ENCODE data around the gene PRCC.

The PRCC gene

DNA sequence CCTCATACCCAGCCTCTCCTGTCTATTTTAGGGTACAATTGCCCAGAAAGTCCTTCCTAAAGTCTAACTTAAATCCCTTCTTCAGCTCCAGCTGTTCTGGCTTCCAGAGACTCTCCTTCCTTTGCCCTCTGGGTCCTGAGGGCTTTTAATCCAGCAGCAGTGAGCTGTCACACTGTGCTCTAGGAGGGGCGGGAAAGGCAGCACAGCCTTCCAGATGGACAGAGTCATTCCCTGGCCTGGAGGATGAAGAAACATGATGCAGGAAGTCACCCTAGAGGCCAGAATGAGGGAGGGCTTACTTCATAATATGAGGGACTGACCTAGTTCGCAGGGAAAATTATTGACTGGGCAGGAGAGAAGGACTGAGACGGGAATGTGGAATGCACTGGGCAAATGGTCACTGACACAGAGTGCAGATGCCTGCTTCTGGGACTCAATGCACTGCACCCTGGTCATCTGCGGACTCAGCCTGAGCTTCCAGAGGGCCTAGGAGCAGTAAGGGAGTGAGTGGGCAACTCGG is 48.0 kb downstream of the PRCC start:
- DNase-seq = no peak

DNA sequence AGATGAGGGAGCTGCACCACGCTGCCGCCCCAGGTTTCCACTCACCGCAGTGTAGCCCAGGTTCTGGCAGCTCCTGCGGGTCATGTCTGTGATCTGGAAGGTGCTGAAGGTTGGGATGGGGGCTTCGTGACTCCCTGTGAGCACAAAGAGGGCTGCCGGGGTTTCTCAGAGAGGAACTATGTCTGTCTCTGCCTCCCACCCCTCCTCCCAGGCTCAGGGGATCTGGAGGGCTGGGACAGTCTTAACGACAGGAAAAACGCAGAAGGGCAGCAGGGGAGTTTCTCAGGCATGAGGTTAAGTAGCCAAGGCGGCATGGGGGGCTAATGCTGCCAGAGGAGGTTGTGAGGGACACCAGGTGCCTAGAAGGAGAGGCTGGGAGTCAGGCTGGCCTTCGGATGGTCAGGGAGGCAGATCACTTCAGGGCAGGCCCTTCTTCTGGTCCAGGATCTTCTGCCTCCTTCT is 48.7 kb downstream of the PRCC start:
- DNase-seq = no peak

DNA sequence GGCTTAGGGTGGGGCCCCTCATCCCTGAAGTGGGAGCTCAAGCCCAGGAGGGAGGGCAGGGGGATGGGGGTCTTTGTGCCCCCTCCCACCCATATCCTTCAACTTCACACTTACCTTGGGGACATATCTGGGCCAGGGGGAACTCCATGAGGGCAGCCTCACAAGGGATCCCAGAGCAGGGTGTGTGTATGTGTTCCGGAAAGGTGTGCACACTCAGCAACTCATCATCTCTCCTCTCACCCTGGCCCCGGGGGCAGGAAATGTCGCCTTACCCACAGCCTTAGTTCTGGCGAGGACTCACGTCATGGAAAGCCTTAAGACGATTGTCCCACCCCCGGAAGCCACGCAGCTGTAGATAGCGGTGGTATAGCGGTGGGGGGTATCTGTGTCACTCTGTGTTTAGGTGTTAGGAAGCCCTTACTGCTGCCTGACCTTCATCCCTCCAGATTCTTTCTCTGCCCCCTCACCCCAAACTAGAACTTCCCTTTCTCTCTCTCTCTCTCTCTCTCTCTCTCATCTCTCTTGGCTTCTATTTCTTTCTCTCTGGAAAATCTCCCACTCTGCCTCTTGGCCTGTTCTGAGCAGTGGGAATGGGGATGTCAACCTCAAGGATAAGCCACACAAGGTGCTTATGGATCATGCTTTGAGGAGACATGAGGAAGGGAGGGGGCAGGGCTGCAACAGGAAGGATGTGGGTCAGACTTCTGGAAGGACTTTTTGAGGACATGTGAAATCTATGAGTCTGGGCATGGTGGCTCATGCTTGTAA is 49.4 kb downstream of the PRCC start, which contains the start of gene SH2D2A:
Gene SH2D2A (minus strand): TSS at position 288 of the 768 bp plus-strand sequence. CDS start 140 bp downstream, at position 148.
- no peak for DNase-seq

DNA sequence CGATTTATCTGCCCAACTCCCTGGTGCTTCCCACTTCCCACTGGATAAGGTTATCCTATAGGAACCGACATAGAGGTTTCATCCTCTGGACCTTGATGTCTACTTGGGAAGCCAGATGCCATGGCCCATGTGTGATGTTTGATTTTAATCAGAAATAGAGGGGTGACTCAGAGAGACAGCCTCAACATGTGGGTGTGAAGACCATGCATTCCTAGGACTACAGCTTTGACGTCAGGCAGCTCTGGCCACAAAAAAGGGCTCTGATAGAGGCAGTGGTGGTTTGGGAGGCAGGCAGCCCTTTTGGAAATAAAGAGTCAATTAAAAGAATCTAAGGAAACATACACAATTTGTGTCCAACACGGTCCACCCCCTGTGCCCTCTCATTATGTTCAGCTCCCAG is 54.5 kb downstream of the PRCC start:
- no peak for DNase-seq

DNA sequence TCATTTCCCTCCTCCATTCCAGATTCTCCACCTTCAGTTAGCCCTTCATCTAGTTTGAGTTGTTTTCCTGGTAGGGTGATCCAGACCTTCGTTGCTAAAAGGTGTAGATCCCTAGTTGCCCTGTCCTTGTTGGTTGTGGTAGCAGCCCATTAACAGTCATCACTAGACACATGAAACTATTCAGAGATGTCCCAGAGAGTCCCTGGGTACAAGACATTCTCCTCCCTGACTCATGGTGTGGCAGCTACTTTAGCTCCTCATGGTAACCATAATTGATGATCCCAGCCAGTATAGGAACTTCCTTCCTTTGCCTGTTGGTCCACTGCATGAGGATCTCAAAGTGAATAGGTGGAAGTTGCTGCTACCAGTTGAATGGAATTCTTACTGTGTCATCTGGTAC is 55.3 kb downstream of the PRCC start:
- no peak for DNase-seq

DNA sequence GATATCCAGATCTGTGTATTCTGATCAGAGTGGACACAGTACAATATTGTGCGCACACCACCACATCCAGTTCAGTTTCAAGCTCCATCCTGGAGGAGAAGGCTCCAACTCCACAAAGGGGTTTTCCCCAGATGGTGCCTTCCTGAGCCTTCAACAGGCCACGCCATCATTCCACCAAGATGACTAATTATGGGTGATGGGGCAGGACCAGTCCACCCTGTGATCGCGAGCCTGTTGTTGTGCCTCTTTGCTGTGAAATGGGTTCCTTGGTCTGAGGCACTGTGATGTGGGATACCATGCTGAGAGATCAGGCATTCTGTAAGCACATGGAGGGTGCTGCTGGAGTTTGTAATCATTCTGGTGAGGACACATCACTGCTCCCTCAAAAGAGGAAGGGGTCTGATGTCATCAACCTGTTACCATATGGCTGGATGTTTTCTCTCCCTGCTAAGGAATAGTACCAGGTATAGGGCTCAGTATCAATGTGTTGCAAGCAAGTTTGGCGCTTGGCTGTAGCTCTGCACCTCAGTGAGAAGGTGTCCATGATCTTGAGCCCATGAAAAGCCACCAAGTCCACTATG is 56.0 kb downstream of the PRCC start:
- DNase-seq = no peak

DNA sequence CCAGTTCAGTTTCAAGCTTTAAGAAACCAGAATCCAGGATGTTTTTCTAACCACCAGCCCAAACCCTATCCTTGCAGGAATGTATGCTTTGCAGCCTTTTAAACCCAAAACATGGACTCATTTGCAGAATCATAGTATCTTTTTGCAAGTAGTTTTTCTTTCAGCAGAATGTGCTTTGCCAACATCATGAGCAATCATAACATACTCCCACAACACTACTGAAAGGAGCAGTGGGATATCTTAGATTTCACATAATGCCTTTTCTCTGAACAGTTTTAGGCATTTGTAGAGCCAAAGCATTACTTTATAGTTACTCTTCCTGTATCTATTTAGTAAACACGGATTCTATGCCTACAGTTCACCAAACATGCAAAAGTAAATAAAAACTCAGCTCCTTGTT is 59.3 kb downstream of the PRCC start:
- DNase-seq = no peak

DNA sequence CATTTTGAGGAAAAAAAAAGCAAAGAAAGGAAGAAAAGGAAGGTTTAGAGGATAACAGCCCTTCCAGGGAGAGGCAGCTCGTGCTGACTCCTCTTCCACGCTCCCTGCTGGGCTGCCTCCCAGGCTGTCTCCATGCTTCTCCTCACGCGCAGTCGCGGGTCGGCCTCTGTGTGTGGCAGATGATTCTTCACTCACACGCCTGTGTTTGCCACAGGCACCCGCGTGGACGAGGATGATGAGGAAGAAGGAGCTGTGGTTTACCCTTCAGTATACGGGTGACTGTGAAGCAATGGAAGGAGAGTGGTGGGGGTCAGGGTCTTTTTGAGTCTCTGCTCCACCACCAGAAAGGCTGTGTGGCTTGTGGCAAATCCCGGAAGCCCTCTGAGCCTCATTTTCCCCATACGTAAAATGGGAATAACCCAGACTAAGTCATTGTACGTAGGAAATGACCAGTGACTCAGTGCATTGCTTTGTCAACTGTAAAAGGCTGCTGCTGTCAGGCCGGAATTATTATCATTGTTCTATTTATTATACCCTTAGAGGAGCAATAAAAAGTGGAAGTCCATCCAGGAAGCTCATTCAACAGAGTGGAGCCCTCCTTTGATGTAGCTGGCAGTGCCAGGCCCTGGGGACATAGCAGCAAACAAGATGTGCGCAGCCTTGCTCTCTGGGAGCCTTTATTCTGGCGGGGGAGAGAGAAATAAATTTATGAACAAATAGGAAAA is 61.2 kb downstream of the PRCC start:
- no peak for DNase-seq

DNA sequence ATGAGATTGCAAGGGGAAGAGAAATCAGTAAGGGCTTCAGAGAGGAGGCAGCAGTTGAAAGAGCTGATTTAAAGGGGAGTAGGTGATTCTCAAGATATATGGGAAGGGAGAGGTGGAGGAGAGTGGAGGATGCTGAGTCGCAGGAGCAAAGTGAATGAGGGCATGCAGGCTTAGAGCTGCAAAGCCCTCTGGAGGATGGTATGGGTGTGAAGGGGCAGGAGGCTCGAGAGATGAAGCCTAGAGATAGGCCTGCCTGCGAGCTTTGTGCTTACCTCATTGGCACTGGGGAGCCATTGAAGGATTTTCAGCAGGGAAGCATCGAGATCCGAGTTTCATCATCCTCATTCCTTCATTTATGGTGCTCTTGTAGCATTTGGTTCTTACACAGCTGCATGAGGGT is 65.1 kb downstream of the PRCC start:
- no peak for DNase-seq

DNA sequence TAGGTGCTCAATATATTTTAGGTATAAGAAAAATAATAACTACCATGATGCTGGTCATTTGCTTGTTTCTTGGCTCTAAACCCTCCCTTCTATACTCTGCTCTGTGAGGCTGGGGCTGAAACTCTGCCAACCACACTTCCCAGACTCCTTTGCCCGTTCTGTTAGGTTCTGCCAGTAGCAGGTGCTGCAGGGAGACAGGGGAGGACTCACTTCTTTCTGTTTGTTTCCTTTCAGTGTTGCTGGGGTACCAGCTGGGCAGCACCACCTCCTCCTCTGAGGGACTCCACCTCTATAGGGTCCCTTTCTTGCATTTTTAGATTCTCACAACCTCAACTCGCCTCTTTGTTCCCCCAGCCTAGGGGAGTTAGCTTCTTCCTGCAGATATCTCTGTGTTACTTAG is 66.3 kb downstream of the PRCC start:
- no peak for DNase-seq

DNA sequence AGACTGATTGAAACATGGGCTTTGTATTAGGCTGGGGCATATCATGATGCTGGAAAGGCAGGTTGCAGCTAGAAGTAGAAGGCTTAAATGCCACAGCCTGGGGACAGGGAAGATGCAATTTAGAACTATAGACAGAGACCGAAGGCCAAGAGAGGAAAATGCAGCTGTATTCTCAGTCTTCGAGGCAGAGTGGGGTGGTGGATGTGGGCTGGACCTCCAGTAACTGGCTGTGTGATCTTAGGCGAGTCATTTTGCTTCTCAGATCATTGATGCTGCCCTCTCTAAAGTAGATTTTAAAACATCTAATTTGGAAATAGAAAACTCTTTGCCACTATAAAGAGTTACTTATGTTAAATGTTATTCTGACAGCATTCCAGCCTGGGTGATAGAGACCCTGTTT is 67.0 kb downstream of the PRCC start:
- DNase-seq = no peak

DNA sequence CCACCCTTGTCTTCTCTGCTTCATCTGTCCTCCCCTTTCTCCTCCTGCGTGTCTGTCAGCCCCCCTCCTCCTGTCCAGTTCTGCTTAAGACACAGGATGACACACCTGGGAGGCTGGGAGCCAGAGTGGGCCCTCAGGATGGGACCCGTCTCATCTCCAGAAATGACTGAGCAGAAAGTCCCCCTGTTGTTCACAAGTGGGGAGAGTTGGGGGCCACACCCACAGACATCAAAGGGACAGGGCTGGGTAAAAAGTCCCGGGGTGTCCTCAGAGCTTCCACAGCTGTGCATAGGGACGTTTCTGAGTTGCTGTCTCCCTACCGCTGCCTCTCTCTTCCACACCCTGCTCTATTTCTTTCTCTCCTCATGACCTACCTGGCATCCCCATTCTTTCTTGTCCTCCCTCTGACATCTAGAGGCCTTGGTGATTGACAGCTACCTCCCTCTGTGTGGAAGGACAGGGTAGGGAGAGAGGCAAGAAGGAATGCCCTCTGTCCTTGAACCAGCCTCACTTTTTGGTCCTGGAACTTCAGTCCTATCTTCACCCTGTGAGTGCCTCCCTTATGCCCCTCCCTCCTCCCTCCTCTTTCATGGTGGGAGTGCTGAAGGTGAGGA is 68.8 kb downstream of the PRCC start:
- no peak for DNase-seq

DNA sequence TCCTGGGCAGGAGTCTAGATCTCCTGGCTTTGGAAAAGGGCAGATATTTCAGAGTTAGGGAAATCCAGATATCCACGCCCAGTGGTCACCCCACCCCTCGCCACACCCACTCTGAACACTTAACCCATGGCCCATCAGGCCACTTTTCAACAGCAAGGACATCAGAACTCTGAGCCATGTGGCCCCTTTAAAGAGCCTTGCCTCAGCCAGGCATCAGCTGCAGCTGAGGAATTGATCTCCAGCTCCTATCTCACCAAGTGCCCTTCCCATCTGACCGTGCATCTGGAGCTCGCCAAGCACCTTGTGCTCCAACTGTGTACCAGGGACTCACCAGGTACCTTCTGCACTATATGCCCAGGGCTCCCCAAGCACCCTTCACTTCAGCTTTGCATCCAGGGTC is 69.6 kb downstream of the PRCC start:
- no peak for DNase-seq

DNA sequence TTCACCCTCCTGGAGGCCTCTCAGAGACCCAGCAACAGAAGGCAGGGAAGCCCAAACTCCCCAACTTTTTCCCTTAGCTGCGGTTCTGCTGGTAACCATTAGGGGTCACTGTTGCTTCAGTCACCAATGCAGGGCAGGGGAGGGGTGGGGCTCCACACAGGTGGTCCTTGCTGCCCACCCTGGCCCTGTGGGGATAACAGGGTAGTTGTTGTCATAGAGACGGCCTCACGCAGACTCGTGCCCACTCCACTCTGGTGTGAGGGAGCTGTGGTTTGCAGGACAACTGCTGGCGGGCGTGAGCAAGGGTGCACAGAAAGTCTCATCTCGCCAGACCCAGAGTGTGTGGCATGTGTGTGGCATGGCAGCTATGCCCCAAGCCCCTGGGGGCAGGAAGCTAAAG is 71.6 kb downstream of the PRCC start:
- peak in 1 of 2 experiments; percentile 3 for DNase-seq

DNA sequence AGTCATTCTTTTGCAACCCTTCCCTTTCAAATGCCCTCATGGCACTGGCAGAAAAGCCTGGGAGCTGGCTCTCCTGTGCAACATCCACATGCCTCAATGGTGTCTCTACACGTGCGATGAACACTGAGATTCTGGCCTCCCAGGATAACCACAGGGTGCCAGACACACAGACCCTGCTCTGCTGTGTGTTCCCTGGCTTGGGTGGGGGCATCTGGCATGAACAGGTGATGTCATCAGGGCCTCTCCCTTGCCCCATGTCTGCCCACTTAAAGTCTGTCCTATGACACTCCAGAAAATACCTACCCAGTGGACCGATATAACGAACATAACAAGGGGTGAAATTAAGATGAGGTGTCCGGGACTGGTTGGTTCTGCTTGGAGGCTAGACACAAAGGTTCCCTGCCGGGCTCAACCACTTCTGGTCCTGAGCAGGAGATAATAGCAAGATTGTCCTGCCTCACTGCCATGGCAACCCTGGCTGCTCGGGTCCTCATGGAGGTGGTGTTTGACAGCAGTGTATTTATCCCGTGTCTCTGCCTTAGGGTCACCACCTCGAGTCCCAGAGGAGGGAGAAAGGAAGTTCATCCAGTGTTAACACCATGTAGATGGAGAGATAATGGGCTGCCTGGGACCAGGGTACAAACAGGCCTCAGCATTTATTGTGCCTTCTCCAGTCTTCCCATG is 72.2 kb downstream of the PRCC start:
- no peak for DNase-seq

DNA sequence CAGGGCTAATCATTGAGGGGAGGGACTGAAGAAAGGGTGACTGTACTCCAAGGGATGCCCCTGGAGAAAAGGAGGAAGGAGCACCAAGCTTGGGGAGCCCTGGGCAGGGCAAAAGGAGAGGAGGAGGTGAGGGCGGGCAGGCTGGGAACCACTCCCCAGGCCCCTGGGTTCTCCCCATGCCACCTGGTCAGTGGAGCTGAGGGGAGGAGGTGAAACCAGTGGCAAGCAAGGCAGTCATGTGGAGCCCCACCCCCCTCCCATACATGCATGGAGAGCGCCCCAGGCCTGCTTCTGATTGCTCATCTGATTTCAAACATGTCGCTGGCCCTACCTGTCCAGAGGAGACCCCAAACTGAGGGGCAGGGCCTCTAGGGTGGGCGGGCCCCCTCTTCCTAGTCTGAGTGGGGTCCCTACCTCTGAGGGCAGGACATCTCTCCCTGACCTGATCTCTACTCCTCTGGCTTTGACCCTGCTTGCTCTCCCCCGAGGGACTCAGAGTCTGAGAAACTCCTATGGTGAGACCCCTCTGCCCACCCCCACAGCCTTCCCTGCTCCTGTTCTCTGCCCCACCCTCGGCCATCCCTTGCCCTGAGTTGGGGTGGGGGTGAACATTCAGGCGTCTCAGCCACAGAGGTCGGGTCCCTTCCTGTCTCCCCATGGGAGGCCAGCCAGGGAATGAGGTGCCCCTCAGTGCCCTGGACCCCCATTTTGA is 73.0 kb downstream of the PRCC start:
- DNase-seq = no peak

DNA sequence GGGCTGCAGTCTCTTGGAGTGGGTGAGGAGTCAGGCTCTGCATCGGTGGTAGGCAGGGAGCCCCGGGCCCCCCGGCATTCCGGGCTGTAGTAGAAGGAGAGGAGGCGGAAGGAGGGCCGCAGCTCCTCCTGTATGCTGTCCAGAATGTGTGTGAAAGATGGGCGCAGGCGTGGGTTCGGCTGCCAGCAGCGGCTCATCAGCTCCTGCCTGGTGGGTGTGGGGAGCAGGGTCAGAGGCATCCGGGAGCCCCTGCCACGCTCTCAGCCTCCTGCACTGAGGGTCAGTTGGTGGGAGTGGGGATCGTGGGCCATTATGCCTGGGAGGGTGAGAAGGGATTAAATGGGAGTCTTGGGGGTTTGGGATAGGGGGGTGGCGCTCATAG is 73.6 kb downstream of the PRCC start:
- no peak for DNase-seq

DNA sequence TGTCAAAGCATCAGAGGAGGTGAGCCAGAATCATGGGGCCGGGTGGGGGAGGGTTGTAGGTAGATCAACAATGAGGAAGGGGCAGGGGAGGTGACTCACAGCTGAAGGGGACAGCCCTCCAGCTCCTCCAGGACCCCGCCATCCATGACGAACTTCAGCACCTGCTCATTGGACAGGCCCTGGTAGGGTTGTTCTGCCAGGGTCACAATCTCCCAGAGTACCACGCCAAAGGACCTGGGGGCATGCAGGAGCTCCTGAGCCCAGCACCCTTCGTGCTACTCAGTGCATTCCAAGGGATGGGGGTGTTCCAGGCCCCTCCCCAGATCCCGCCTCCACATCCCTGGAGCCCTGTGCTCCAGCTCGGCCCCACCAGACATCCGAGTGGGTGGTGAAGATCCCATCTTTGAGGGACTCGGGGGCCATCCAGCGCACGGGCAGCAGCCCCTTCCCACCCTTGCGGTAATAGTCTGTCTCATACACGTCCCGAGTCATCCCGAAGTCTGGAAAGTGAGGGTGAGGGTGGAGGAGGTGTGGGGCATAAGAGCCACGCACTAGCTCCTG is 74.0 kb downstream of the PRCC start:
- no peak for DNase-seq

DNA sequence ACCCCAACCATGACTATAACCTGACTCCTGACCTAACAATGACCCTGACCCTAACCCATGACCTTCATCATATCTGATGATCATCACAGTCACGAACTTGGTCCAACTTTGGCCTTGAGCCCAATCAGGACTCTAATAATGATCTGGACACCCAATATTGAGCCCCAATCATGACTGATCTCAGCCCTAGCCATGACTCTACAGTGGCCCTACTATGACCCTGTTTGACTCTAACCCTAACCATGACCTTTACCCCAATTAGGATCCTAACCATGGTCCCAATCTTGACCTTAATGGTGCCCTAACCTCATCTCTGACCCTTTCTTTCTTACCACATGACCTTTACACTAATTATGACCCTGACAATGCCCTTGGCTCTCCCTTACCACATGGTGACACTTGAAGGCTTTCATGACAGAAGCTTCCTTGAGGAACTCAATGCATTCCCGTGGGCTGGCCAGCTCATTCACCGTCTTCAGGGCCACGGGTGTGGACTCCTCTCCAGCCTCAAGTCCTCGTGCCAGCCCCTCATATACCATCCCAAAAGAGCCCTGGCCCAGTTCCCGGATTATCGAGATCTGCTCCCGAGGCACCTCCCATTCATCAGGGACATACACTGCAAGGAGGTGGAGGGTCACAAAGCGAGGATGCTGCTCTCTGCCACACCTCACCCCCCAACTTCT is 75.4 kb downstream of the PRCC start:
- DNase-seq = no peak

DNA sequence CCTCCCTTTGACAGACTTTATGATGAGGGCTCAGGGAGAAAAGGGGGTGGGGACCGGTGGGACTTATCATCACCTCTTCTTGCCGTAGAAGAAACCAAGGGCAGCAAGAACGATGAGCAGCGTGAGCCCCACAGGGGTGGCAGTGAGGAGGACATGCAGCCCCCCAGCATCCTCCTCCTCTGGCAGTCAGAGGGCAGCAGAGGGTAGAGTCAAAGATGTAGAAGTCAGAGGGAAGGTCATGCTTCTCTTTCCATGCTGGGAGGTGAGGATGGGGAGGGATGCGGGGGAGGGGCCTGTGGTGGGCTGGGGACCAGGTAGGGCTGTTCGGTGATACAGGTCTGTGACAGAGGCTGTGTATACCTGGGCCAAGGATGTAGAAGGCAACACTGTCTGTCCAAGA is 76.8 kb downstream of the PRCC start:
- DNase-seq = no peak

DNA sequence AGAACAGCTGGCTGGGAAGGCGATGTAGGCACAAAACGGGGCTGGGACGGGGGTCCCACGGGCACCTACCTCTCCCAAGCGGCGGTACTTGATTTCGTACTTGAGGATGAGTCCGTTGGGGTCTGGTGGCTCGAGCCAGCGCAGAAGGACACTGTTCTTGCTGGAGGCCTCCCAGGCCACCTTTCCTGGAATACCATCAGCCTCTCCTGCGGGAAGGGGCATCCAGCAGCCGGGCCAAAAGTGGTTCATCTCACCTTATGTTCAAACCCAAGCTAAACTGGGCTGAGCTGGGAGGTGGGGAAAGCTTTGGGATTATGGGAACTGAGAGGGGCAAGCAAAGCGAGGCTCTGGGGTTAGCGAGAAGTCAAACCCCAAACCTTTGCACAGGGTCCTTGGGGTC is 77.3 kb downstream of the PRCC start:
- DNase-seq = no peak

Data from SW 1271 (cell line).